Myocyte (in vitro differentiated cells): ENCODE results near the gene F2. TPM values are rescaled to one million over a fixed set of nuclear protein-coding genes. Genes with fewer than 3 reads are reported as not detected.
"Not testable (repeated sequence)": the region's sequence is repeated elsewhere in the genome, so short reads cannot be mapped to it uniquely, and the experiment has no call there.

Source experiments
- DNase-seq: peaks from one replicate; pipeline ENCODE4 v3.0.0-alpha.2; 2012; ENCODE audit warnings: low read depth
- total RNA-seq: library from RNA; depleted of rRNA; stranded (reverse); fragments of >200 nt; gene quantifications from 2 replicates; pipeline ENCODE4 v1.2.3, GENCODE V29; 2014

Gene F2
- total RNA-seq, 1 donor from 2014 or later: not detected

DNA sequence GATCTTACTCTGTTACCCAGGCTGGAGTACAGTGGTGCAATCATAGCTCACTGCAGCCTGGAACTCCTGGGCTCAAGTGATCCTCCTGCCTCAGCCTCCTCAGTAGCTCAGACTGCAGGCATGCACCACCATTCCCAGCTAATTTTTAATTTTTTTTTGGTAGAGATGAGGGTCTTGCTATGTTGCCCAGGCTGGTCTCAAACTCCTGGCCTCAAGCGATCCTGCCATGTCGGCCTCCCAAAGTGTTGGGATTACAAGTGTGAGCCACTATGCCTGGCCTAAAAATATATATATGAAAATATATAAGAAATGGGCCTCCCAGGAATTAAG is 1.2 kb upstream of the F2 start:
- not testable (repeated sequence) for DNase-seq

DNA sequence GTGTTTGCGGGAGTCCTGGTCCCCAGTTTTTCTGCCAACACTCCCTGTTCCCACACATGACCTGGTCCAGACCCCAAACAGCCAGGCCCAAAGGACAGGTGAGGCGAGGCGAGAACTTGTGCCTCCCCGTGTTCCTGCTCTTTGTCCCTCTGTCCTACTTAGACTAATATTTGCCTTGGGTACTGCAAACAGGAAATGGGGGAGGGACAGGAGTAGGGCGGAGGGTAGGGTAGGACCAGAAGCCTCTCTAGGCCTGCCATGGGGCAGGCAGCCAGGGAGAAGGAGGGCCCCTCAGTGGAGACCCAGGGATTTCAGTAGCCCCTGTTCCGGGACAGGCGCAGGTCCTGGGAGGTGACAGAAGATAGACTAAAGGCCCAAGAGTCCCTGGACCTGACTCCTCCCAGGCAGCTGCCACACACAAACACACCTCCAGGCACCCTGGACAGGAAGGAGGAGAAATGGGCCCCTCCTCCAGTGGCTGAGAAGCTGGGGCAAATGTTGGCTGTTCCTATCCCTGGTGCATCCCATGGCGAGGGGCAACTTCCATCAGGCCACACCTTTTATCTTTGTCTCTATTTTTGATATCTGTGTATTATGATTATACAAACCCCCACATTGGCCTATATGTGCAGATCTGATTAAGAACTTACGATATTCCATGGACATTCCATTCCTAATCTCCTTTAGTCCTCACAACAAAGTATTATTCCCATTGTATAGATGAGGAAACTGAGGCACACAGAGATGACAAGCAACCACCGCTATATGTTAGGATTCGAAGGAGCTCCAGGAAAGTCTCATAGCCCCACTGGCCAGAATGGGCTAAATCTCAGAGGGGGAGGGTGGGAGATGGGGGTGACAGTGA is 626 bp upstream of the F2 start:
- no peak for DNase-seq

DNA sequence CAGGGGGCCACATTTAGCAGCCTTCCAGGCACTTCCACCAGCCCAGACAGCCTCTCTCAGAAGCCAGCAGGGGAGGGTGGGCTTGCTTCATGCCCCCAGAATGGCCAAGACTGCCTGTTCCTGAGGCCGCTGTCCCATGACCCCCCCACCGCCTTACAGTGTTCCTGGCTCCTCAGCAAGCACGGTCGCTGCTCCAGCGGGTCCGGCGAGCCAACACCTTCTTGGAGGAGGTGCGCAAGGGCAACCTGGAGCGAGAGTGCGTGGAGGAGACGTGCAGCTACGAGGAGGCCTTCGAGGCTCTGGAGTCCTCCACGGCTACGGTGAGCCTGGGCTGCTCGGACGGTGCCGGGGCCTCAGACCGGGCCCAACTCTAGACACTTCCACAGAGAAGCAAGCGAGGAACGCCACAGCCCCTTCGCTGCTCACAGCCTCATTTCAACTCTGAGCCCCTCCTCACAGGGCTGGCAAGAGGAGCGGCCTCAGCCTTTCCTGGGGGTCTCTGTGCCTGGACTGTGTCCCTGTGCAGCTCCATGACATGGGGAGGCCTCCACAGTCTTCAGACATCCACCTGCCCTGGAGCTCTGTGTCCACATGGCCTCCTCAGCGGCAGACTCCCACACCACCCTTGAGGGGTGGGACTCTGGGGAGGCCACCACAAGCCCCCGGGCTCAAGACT is 668 bp downstream of the F2 start:
- DNase-seq: no peak

DNA sequence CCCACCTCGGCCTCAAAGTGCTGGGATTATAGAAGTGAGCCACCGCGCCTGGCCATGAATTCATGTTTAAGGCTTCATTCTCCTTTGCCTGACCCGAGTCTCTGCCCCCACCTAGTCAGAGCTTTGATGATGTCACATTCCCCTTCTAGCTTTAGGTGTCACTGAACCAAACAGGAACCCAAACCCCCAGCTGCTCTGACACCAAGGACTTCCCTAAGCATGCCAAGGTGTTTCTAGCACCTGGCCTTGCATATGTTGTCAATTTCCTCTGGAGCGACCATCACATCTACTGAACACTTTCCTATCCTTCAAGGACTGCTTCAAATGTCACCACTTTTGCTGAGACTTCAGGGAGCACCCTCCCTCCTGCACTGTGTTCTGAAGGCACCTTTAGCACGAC is 2.3 kb downstream of the F2 start:
- no peak for DNase-seq

DNA sequence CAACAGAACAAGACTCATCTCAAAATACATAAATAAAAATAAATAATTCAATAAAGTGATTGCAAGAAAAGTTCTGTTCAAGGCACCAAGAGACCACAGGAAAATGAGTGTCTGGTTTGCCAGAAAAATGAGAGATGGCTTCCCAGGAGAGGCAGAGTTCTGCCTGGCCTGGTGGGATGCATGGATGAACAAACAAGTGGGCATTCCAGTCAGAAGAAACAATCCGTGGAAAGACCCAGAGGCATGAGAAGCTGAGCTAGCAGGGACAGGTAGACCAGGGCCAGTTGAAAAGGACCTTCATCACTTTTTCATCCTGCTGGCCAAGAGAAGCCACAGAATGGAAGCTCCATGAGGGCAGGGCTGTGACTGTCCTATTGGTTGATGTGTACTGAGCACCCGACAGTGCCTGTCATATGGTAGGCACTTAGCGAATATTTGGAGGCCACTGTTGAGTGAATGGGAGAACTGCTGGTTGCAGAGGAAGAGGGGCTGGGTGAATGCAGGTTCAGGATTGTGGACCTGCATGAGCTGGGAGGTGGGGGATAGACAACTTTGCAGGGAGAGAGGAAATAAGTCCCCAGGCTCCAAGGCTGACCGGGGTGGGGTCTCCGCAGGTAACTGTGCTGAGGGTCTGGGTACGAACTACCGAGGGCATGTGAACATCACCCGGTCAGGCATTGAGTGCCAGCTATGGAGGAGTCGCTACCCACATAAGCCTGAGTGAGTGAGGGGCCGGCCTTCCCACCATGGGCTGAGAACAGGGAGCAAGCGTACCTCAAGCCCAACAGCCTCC is 3.7 kb downstream of the F2 start:
- DNase-seq: no peak

DNA sequence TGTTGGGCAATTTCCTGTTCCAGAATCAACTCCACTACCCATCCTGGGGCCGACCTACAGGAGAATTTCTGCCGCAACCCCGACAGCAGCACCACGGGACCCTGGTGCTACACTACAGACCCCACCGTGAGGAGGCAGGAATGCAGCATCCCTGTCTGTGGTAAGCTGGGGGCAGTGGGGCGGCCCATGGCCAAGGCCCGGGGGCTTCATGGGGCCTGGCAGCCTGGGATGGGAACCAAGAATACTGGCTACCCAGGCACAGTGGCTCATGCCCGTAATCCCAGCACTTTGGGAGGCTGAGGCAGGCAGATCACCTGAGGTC is 4.3 kb downstream of the F2 start:
- DNase-seq: no peak

DNA sequence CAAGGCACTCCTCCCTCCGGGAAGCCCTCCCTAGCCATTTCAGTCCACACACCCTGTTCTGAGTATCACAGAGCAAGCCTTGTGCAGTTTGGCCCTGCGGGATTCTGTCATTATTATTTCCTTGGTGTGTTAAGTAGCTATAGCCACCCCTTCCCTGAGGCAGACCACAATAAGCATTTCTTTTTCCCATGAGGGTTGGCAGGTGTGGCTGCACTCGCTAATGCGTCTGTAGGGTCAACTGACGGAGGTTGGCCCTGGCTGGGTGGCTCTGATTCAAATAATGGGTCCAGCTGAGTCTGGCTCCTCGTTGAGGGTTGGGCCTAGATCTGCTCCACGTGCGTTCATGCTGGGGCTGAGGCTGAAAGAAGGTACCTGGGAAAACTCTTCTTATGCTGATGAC is 5.1 kb downstream of the F2 start:
- DNase-seq: peak; percentile 38

DNA sequence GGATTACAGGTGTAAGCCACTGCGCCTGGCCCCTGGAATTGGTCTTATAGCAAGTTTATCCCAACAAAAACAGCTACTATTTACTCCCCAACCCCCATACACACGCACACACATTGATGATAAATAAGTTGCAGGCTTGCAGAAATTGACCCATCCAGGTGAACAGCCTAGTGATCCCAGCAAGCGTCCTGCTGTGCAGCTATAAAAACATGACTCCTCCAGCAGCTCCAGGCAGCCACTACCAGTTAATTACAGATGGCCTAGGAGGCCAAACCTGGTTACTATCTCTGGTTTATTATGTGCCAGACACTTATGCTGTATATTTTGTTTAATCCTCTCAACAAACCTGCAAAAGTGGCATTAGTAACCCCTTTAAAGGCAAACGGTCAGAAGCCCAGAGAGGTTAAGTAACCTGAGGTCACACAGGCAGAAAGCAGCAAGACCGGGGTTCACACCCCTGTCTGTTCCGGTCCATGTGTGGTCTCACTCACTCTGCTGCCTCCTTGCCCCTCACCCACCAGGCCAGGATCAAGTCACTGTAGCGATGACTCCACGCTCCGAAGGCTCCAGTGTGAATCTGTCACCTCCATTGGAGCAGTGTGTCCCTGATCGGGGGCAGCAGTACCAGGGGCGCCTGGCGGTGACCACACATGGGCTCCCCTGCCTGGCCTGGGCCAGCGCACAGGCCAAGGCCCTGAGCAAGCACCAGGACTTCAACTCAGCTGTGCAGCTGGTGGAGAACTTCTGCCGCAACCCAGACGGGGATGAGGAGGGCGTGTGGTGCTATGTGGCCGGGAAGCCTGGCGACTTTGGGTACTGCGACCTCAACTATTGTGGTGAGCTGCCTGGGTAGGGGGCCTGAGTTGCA is 6.6 kb downstream of the F2 start:
- no peak for DNase-seq

DNA sequence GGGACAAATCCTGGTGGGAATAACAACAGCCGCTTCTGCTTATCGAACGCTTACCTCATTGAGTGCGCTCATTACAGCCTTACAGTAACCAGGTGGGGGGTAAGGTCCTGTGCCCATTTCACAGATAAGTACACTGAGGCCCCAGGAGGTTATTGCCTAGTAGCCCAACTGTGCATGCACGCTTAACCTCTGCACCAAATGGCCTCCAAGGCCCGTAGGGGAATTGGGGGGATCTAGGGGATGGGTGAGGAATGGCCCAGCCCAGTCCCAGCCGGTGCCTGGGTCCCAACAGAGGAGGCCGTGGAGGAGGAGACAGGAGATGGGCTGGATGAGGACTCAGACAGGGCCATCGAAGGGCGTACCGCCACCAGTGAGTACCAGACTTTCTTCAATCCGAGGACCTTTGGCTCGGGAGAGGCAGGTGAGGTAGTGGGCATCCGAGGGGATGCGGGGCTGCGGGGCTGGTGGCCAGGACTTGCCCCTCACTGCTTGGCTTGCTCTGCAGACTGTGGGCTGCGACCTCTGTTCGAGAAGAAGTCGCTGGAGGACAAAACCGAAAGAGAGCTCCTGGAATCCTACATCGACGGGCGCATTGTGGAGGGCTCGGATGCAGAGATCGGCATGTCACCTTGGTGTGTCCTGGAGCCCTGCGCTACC is 7.3 kb downstream of the F2 start:
- no peak for DNase-seq

DNA sequence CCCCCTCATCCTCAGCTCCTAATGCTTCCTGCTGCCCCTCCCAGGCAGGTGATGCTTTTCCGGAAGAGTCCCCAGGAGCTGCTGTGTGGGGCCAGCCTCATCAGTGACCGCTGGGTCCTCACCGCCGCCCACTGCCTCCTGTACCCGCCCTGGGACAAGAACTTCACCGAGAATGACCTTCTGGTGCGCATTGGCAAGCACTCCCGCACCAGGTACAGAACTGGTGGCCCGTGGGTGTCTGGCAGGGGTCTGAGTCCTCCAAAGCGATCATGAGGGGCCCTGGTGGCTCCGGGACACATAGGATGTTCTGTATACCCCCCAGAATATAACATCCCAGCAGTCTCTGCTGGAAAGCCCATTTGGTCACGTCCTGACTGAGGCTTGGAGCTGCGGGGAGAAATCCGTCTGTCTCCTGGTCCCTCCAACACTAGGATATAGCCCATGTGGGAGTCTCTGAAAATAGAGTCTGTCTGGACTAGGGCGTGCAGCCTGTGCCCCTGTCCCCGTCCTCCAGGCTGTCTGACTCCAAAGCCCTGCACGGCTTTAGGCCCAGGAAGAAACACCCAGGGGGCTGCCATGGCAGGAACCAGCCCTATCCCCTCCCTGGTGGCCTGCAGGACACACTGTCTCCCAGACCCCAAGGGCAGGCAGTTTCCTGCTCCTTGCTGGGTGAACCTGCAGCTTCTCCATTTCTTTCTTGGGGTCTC is 9.1 kb downstream of the F2 start:
- DNase-seq: no peak

DNA sequence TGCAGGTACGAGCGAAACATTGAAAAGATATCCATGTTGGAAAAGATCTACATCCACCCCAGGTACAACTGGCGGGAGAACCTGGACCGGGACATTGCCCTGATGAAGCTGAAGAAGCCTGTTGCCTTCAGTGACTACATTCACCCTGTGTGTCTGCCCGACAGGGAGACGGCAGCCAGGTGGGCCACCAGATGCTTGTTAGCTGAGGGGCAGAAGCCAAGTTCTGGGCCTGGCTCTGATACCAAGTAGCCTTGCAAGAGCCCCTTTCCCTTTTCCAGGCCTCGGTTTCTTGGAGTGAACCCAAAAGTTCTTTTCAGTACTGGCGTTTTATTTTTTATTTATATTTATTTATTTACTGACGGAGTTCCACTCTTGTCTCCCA is 9.6 kb downstream of the F2 start:
- DNase-seq: no peak

DNA sequence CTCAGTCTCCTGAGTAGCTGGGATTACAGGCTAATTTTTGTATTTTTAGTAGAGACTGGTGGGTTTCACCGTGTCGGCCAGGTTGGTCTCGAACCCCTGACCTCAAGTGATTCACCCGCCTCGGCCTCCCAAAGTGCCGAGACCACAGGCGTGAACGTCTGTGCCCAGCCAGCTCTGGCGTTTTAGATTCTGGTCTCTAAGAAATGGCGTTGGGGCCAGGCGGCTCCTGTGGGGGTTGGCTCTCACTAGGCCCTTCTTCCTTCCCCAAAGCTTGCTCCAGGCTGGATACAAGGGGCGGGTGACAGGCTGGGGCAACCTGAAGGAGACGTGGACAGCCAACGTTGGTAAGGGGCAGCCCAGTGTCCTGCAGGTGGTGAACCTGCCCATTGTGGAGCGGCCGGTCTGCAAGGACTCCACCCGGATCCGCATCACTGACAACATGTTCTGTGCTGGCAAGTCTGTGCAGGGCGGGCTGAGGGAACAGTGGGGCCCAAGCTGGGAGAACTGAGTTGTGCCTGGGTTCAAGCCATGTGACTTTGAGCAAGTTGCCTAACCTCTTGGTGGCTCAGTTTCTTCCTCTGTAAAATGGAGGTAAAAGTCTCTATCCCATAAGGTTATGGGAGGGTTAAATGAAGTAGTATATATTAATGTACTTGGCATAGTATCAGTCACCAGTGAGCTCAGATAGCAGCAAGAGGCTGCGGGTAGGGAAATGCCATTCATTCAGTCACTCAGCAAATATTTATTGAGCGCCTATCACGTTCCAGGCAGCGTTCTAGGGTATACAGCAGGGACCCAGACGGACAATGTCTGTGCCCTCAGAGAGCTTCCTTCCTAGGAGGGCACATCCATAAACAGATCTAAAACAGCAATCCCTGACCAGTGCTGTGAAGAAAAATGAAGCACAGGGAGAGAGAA is 10.4 kb downstream of the F2 start:
- DNase-seq: no peak

DNA sequence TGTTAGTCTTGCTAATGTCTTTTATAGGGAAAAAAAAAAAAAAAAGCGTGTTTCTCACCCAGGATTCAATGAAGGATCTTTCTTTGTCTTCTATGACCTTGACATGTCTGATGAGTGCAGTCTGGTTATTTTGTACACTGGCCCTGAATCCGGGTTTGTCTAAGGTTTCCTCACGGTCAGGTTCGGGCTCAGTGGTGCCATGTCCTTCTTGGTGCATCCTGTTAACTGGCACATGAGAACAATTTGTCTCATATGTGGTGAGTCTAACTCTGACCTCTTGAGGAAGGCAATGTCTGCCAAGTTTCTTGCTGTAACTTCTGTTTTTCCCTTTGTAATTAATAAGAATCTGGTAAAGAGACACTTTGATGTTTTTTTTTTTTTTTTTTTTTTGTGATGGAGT is 12.5 kb downstream of the F2 start:
- no peak for DNase-seq

DNA sequence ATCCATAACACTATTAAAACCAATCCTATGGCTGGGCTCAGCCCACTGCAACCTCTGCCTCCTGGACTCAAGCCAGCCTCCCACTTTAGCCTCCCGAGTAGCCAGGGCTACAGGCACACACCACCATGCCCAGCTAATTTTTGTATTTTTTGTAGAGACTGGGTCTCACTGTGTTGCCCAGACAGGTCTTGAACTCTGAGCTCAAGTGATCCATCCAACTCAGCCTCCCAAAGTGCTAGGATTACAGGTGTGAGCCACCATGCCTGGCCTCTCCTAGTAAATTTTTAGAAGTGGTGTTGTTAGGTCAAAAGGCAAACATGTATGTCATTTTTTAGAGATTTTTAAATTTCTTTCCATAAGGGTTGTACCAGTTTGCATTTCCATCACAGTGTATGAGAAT is 14.2 kb downstream of the F2 start:
- DNase-seq: no peak

DNA sequence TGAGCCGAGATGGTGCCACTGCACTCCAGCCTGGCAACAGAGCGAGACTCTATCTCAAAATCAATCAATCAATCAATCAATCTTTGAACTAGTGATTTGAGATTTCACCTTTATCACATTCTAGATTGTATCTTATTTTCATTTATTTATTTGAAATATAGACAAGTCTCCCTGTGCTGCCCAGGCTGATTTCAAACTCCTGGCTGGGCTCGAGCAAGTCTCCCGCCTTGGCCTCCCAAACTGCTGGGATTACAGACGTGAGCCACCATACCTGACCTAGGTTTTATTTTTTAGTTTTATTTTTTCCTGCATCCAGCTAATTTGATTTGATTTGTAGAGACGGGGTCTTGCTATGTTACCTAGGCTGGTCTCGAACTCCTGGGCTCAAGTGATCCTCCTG is 17.1 kb downstream of the F2 start:
- DNase-seq: no peak

DNA sequence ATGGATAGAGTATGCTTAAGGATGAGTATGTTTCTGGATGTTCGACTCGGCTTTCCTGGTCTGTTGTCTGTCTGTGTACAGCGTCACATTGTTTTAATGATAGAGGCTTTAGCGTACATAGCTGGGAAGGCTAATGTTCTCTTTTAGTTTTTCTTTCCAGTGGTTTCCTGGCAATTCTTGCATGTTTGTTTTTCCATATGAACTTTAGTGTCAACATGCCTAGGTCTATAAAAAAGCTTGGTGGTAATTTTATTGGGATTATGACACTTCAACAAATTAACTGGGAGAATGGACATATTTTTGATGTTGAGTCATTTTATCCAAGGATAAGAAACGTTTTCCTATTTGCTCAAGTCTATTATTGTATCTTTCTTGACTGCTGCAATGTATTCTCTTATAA is 17.6 kb downstream of the F2 start:
- no peak for DNase-seq

DNA sequence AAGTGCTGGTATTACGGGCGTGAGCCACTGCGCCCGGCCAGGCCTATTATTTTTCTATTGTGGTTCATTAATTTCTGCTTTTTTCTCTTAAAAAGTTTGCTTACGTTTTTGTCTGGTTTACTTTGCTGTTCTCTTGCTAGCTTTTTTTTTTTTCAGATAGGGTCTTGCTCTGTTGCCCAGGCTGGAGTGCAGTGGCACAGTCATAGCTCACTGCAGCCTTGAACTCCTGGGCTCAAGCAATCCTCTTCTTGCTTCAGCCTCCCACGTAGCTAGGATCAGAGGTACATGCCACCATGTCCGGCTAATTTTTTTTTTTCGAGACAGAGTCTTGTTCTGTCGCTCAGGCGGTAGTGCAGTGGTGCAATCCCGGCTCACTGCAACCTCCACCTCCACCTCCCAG is 18.7 kb downstream of the F2 start:
- DNase-seq: no peak

DNA sequence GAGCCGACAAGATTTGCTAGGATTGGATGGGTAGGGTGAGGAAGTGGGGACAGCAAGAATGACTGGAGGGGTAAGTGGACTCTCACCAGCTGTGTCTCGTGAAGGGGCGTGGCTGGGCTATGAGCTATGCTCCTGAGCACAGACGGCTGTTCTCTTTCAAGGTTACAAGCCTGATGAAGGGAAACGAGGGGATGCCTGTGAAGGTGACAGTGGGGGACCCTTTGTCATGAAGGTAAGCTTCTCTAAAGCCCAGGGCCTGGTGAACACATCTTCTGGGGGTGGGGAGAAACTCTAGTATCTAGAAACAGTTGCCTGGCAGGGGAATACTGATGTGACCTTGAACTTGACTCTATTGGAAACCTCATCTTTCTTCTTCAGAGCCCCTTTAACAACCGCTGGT is 19.9 kb downstream of the F2 start:
- peak; percentile 13 for DNase-seq
